Upper lobe of left lung (tissue), 4 donors: ENCODE results near the gene CCIN.

Source experiments
- CTCF ChIP-seq, 6 experiments: fragments of 450-650 bp in 4 of 6; fragments of 200-600 bp in 2 of 6; sonication (generic) in 2 of 6; IDR thresholded peaks; one replicate each; pipeline ENCODE4 v1.5.1; 2016 to 2019; ENCODE audit warnings: antibody characterized with exemption in 6 of 6
- POLR2A ChIP-seq, 4 donors: fragments of 450-650 bp; IDR thresholded peaks; one replicate each; pipeline ENCODE4 v1.5.1; 2016 to 2017; ENCODE audit warnings: antibody characterized with exemption in 4 of 4, mild to moderate bottlenecking in 2 of 4
- POLR2AphosphoS5 ChIP-seq, 2 donors: sonication (generic); formaldehyde crosslinking; IDR thresholded peaks; one replicate each; pipeline ENCODE4 v1.5.1; 2017; ENCODE audit warnings: antibody characterized with exemption in 2 of 2

- TF ChIP-seq CTCF (IDR thresholded peaks at IDR 0.05) (no peak), POLR2A (IDR thresholded peaks at IDR 0.05) (no peak), POLR2AphosphoS5 (IDR thresholded peaks at IDR 0.05) (no peak)
Measured at GRCh38 chr9:36210722-36211121, 41.5 kb downstream of the CCIN start.
